CD4-positive, alpha-beta T cell treated with Interleukin-1 beta for 1 hour (primary cell): ENCODE data around the gene SYNPO2.
"Not testable (repeated sequence)": the region's sequence is repeated elsewhere in the genome, so short reads cannot be mapped to it uniquely, and the experiment has no call there.

ENCODE experiments used
- DNase-seq, 2 donors: peaks; one replicate each; pipeline ENCODE4 v3.0.0-alpha.2; 2020 to 2022

The SYNPO2 gene

DNA sequence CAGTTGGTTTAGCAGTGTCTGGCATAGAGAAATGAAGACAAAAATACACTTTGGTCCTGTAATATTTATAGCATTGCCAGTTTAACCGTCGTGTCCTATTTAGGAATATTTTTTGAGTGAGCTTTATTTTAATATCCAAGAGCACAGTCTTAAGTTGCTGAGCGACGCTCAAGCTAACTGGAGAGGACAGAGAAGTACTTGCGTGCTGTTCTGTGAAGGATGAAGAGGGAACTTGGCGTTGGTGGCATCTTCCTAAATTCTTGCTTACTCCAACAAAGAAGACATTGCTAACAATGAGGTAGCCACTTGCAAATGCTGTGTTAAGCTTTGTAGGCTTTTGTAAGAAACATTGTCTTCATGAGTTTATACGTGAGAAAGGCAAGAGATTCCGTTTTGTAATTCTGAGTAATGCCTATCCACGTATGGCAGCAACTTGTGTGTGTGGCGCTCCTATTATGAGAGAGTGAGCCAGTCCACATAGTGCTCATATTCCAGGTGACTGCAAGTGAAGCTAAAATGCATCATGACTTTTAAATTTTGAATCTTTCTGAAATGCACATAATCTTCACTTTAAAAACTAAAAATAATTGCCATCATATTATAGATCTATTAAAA is 50.6 kb downstream of the SYNPO2 start:
- no peak for DNase-seq

- no peak for DNase-seq
These were observed 52.5 kb downstream of the SYNPO2 start for GRCh38 chr4:118941149-118941548.

DNA sequence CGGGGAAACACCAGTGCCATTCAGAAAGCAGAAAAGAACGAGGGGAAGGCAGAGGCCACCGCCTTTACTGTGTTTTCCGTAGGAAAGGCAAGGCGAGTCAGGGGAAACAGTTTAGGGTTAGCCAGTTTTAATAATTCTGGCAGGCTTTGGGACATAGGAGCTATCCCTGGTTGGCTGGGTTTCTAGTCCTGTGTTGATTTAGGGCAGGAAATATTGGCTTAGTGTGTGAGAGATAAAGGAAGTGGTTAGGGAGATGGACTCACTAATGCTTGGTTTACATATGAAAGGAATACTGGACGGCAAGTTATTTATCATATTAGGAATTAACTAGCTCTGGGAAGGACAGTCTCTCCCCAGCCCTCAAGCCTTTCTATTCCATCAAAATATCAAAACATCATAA is 53.1 kb downstream of the SYNPO2 start:
- no peak for DNase-seq

- no peak for DNase-seq
These were observed 53.8 kb downstream of the SYNPO2 start for GRCh38 chr4:118942465-118942864.

GRCh38 chr4:118947095-118947494 is 58.4 kb downstream of the SYNPO2 start:
- no peak for DNase-seq

DNA sequence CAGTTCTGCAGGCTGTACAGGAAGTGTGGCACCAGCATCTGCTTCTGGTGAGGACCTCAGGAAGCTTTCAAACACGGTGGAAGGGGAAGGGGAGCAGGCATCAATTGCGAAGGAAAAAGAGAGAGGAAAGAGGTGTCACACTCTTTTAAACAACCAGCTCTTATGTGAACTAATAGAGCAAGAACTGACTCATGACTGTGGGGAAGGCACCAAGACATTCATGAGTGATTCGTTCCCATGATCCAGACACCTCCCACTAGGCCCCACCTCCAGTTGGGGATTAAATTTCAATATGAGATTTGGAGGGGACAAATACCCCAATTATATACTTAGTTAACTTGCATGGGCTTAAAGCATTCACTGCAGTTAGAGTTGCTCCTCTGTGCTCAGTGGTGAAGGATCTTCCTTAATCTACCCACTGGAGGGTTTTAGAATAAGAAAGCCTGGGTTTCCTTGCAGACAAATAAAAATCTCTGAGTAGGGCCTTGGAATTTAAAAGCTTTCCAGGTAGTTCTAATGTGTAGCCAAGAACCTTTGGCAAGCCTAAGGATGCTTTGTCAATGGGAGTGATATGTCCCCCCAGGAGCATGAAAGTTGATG is 60.0 kb downstream of the SYNPO2 start:
- no peak for DNase-seq

- DNase-seq = no peak
These were observed 61.6 kb downstream of the SYNPO2 start for GRCh38 chr4:118950224-118950623.

DNA sequence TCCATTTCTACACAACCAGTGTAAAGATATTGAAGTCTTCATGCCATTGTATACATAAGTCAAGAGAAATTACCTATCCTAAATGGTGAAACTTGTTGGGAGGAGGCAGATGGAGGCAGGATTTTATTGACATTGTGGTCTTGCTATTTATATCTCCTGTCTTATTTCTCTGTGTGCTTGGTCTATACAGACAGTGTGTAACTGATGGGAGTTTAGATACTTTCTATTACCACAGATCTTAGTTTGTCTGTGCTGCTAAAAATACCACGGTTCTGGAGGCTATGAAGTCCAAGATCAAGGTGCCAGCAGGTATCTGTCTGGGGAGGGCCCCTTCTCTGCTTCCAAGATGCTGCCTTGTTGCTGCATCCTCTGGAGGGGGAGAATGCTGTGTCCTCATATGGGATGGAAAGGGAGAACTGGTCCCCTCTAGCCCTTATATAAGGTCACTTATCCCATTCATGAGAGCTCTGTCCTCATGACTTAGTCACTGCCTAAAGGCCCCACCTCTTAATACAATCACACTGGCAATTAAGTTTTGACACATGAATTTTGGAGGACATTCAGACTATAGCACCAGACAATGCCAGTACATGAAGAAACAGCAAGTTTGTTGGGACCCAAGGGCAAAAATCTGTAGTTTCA is 62.4 kb downstream of the SYNPO2 start:
- DNase-seq = no peak

- no peak for DNase-seq
These were observed 64.6 kb downstream of the SYNPO2 start for GRCh38 chr4:118953276-118953675.

- DNase-seq = no peak
These were observed 65.6 kb downstream of the SYNPO2 start for GRCh38 chr4:118954246-118954645.

- no peak for DNase-seq
These were observed 66.9 kb downstream of the SYNPO2 start for GRCh38 chr4:118955515-118955914.

GRCh38 chr4:118957722-118958445 is 69.2 kb downstream of the SYNPO2 start:
- no peak for DNase-seq

DNA sequence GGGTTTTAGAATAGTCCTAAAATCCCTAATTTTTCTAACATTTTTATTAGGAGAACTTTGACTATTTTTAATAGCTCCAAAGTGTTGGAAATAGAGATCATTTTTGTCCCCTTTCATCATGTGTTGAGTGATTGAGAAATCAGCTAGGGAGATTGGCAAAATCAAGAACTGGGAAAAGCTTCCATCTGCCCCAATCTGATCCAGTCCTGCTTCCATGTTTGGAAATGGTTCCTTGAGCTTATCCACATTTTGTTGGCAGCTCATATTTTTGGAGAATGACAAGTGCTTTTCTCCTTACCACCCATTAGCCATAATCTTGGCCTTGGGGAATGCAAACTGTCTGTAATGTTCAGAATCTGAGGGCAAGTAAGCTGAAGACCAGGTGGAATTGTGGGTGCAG is 73.9 kb downstream of the SYNPO2 start:
- DNase-seq = no peak

DNA sequence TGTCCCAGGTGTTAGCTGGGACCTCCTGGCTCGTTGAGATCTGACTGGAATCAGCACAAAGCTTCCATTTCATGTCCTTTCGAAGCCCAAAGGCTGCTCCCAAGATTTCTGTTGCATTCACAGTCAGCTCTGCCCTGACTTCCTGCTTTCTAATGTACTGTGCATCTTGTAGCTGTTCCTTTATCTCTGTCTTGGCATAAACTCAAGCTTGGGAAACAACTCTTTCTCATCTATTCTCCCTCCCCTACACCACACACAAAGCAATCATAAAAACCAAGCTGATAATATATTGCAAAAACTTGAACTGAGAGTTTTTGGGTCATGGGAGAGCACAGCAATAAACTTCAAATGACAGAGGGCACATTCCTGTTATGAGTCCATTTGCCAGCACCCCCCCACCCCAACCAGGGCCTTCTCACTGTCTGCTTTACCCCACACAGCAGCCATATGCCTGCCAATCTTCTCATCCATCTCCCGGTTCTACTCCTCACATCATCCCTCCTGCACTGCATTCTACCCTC is 76.3 kb downstream of the SYNPO2 start:
- no peak for DNase-seq

GRCh38 chr4:118967393-118967792 is 78.7 kb downstream of the SYNPO2 start:
- DNase-seq = no peak

DNA sequence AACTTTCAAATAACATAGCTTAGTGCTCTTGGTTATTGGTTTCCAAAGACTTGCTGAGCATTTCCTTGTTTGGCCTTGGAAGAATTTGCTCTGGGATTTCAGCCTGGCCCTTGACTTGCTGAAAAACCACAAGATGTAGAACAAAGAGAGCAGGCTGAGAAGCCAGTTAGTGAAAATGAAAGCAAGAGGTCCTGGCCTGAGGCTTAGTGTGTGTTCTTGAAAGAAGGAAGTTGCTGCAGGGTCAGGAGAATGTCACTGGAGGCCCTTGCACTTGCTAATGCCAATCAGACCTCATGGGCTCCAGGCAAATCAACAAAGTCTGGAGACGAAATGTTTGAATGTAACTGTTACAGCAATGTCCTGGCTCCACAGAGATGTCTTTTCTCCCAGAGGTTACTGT is 79.4 kb downstream of the SYNPO2 start:
- peak; percentile 10 to 19 for DNase-seq

DNA sequence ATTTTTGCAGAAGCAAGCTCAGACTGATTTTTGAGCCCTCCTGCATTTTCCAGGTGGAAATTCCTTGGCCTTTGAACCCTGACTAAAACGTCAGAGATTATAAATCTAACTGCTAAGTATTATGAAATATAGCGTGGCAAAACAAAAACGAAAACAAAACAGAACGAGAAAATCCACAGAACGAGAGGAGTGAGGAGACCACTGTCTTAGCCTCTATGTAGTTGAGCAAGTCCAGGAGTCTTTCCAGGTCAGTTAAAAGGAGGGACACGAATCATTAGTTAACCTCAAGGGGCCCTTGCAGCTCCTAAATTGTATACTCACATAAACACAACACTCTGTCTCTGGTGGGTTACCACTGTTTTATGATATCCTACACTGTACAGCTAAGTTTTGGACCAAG is 80.2 kb downstream of the SYNPO2 start:
- no peak for DNase-seq

DNA sequence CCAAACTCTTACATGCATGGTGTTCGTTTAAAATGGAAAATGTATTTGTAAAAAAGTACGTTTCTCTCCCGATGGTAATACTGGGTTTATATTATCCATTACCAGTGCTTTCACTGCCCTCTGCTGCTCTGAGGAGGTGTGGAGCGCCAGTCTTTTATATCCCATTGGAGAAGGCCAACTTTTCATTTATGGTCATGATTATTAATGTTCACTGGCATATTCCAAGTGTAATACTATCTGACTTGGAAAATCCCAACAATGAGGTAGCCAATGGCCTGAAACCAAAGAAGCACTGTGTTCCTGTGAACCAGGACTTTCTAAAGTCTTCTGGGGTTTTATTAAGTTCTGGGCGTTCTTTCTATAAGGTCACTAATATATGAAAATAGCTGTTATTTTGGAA is 80.7 kb downstream of the SYNPO2 start:
- DNase-seq = no peak

- no peak for DNase-seq
These were observed 83.5 kb downstream of the SYNPO2 start for GRCh38 chr4:118972167-118972566.

DNA sequence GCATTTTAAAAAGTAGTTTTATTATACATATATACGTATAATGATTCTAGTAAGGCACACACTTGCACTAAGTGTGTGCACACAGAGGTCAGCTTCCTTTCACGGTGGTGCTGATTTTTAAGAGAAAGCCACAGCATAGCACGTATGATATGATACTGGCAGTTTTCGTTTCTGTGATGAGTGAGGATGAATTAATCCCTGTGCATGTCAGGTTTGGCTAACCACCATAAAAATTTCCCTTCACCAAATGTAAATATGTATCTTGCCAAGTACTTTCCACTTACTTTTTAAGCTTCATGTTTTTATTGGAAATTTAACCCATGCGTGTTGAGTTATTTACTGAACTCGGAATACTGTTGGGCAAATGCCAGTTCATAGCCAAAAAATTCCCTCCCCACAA is 84.6 kb downstream of the SYNPO2 start:
- DNase-seq = no peak

- no peak for DNase-seq
These were observed 86.1 kb downstream of the SYNPO2 start for GRCh38 chr4:118974758-118975157.

DNA sequence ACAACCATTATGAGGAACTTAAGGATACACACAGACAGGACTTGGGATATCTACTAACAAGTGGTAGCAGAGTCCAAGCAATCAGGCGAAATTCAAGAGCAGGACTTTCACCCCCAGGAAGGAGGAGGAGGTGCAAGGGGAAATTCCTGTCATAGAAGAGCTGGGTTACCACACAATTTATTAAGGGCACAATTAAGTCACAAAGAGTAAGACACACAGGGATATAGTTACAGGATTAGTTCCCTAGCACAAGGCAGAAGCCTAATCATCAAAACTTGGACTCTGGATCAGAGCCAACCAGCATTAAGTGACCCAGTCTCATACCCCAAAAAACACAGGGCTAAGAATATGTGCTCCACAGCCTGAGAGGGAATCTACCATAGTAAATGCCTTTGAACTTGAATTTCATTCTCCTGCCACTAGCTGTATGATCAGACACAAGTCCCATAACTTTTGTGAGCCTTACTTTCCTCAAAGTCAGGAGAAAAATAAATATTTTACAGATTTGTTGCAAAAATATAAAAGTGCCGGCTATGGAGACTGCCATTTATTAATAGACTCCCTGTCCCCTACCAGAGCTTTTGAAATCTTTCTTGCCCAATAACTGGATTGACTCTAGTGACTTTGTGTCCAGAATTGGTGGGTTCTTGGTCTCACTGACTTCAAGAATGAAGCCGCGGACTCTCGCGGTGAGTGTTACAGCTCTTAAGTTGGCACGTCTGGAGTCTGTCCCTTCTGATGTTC is 87.0 kb downstream of the SYNPO2 start:
- no peak for DNase-seq

DNA sequence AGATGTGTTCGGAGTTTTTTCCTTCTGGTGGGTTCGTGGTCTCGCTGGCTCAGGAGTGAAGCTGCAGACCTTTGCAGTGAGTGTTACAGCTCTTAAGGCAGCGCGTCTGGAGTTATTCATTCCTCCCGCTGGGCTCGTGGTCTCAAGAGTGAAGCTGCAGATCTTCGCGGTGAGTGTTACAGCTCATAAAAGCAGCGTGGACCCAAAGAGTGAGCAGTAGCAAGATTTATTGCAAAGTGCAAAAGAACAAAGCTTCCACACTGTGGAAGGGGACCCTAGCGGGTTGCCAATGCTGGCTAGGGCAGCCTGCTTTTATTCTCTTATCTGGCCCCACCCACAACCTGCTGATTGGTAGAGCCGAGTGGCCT is 87.5 kb downstream of the SYNPO2 start:
- not testable (repeated sequence) for DNase-seq
